Measurements from ENCODE around the gene CD52. TPM values are rescaled to one million over a fixed set of nuclear protein-coding genes. Genes with fewer than 3 reads are reported as not detected.

The CD52 gene
- total RNA-seq, 4 donors from 2014 or later, result 4.8 TPM; not detected in 3

DNA sequence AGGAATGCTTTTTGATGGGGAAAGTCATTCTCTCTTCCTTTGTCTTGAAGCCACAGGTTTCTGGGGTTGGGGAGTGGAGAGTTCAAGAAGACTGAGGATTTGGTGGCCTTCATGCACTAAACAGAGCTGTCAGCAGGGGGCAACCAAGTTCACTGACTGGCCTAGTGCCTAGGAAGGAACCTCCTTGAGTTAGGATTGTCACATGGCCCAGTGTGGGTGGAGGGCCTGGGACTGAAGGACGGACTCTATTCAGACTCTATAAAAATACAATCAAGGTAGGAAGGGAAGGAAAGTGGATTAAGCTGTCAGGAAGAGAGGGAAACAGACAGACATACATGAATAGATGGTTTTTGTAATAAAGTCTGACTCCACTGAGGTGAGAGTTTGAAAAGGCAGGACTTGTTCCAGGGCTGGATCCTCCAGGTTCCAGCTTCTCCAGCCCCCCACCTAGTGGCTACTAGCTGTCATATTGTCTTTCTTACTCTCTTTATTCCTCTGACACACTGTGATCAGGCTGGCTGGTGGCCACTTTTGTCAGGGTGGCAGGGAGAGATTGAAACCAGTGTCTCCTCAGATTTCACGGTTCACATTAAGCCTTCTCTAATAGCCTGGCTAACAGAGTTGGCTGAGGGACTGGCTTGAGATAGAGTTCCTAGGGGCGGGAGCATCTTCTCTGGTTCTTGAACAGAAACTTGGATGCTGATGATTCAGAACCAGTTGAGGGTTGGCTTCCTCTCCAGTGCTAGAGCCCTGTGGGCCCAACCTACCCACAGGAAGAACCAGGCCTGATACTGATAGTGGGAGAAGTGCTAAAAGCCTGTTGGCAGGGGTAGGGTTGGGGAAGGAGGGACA lies 42.0 kb upstream of the CD52 start:
- peak; percentile 74 to 91 for DNase-seq (ENCODE audit: low spot score in 2 of 2)
- H3K9me3 ChIP-seq, result no peaks in the 10 kb centered on the region
- H3K36me3 ChIP-seq, result peaks cover 0 to 20% (median 0%) of the 10 kb centered on the region in 3 donors
- 38% methylated on average over 3 of the region's 3 CpGs for WGBS, 2 donors
- peak overlapping the region; percentile 21 to 99 (median 96) for H3K27ac ChIP-seq
- no peak overlapping the region for H3K4me3 ChIP-seq
- TF ChIP-seq, protein P1, sequence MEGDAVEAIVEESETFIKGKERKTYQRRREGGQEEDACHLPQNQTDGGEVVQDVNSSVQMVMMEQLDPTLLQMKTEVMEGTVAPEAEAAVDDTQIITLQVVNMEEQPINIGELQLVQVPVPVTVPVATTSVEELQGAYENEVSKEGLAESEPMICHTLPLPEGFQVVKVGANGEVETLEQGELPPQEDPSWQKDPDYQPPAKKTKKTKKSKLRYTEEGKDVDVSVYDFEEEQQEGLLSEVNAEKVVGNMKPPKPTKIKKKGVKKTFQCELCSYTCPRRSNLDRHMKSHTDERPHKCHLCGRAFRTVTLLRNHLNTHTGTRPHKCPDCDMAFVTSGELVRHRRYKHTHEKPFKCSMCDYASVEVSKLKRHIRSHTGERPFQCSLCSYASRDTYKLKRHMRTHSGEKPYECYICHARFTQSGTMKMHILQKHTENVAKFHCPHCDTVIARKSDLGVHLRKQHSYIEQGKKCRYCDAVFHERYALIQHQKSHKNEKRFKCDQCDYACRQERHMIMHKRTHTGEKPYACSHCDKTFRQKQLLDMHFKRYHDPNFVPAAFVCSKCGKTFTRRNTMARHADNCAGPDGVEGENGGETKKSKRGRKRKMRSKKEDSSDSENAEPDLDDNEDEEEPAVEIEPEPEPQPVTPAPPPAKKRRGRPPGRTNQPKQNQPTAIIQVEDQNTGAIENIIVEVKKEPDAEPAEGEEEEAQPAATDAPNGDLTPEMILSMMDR (IDR thresholded peaks at IDR 0.05), result peak; percentile 67 to 93 (median 87)
- TF ChIP-seq EP300 (IDR thresholded peaks at IDR 0.05), result peak in 1 of 2 donors; percentile 58
- TF ChIP-seq POLR2A (IDR thresholded peaks at IDR 0.05), result peak in 1 of 2 donors; percentile 13
- H3K27me3 ChIP-seq, result no peaks in the 10 kb centered on the region
- H3K4me1 ChIP-seq, result peaks cover 0 to 53% (median 49%) of the 10 kb centered on the region in 4 donors

DNA sequence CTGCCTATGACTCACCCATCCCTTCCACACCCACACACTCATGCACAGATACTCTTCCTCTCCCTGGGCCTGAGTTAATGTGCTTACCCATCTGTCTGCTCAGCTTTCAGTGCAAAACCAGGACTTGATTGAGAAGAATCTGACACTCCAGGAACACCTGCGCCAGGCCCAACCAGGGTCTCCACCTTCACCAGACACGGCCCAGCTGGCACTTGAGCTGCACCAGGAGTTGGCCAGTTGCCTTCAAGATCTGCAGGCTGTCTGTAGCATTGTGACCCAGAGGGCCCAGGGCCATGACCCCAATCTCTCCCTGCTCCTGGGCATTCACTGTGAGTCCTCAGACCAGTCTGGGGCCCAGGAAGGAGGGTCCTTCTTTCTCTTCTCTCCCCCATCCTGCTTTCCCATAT lies 41.3 kb upstream of the CD52 start:
- peaks cover 0 to 60% (median 55%) of the 10 kb centered on the region in 4 donors for H3K4me1 ChIP-seq
- no peak overlapping the region for H3K4me3 ChIP-seq
- 67 to 80% methylated on average over 1 to 2 of the region's 2 CpGs for WGBS, 2 donors
- DNase-seq (ENCODE audit: low spot score in 2 of 2), result no peak
- H3K27ac ChIP-seq, result peak overlapping the region; percentile 21 to 99 (median 96)
- no peaks in the 10 kb centered on the region for H3K27me3 ChIP-seq
- H3K9me3 ChIP-seq, result no peaks in the 10 kb centered on the region
- TF ChIP-seq, protein P1 (IDR thresholded peaks at IDR 0.05), result no peak
- H3K36me3 ChIP-seq, result peaks cover 0 to 18% (median 0%) of the 10 kb centered on the region in 3 donors

DNA sequence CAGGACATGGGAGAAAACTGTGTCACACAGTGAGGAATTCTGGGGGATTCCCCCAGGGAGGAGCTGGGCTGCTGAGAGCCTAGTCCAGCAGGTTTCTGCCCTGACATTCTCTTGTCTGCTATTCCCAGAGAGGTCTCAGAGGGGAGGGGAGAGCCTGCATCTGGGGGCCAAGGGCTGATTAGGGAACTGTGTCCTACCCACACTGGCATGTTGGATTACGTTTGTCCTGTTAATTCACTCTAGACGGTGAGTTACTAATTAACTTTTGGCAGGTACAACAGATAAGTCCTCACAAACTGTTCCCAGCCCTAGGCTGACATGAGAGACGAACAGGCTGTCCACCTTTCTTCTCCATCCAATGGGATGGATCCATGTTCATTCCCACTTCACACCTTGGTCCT lies 40.5 kb upstream of the CD52 start:
- Histone ChIP-seq H3K27me3 (no peaks in the 10 kb centered on the region), H3K4me3 (no peak overlapping the region), H3K36me3 (peaks cover 0 to 10% (median 0%) of the 10 kb centered on the region in 3 donors), H3K9me3 (no peaks in the 10 kb centered on the region), H3K4me1 (peaks cover 0 to 67% (median 60%) of the 10 kb centered on the region in 4 donors), H3K27ac (peak overlapping the region in 3 of 4 donors; percentile 96 to 99 (median 97))
- DNase-seq (ENCODE audit: low spot score in 2 of 2), result no peak
- TF ChIP-seq EP300 (IDR thresholded peaks at IDR 0.05) (no peak), POLR2A (IDR thresholded peaks at IDR 0.05) (no peak)
- TF ChIP-seq, protein P1 (IDR thresholded peaks at IDR 0.05), result no peak
- WGBS, 2 donors, result 95 to 97% methylated on average over 3 of the region's 3 CpGs

DNA sequence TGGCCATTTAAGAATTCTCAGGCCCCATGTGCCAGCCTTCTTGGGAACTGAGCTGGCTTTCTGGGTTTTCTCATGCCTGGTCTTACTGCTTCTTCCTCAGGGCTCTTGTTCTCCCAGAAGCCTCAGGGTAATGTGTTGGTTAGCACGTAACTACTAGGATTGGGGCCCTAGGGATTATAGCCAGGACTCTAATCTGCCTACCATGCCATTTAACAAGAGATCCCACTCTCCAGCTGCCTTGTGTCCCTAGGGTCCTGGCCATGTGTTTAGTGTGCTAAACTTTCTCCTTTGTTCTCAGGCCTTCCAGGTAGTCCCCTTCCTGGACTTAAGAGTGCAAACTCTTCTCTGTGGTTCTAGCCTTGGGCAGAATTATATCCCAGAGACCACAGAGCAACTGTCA lies 40.0 kb upstream of the CD52 start:
- WGBS, 2 donors, result 75 to 100% methylated on average over 1 of the region's 1 CpG
- peaks cover 0 to 10% (median 0%) of the 10 kb centered on the region in 3 donors for H3K36me3 ChIP-seq
- H3K27me3 ChIP-seq, result no peaks in the 10 kb centered on the region
- no peak overlapping the region for H3K4me3 ChIP-seq
- H3K9me3 ChIP-seq, result no peaks in the 10 kb centered on the region
- no peak for DNase-seq (ENCODE audit: low spot score in 2 of 2)
- TF ChIP-seq EP300 (IDR thresholded peaks at IDR 0.05), result no peak
- no peak for TF ChIP-seq POLR2A (IDR thresholded peaks at IDR 0.05)
- TF ChIP-seq, protein P1 (IDR thresholded peaks at IDR 0.05), result no peak
- H3K4me1 ChIP-seq, result peaks cover 0 to 72% (median 60%) of the 10 kb centered on the region in 4 donors
- H3K27ac ChIP-seq, result peak overlapping the region in 3 of 4 donors; percentile 96 to 99 (median 97)

DNA sequence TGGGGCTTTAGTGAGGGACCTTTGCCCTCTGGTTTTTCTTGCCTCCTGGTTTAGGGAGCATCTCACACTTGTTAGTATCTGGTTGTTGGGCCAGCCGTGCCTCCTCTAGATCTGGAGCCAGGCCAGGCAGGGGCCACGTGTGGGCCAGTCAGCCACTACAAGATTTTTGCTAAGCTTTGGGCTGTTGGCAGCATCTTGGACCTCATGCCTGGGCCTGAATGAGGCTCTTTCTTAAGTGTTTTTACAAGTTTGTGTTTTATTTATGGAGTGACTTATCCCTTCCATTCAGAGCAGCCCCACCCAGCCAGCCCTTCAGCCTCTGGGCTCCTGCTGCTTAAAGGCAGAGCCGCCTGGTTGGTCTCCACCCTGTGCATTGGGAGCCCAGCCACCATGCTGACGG lies 39.5 kb upstream of the CD52 start:
- peaks cover 0 to 75% (median 60%) of the 10 kb centered on the region in 4 donors for H3K4me1 ChIP-seq
- WGBS, 2 donors, result 14 to 21% methylated on average over 4 of the region's 4 CpGs
- peaks cover 0 to 10% (median 0%) of the 10 kb centered on the region in 3 donors for H3K36me3 ChIP-seq
- peak overlapping the region in 3 of 4 donors; percentile 96 to 99 (median 97) for H3K27ac ChIP-seq
- no peak overlapping the region for H3K4me3 ChIP-seq
- H3K27me3 ChIP-seq, result no peaks in the 10 kb centered on the region
- no peak for TF ChIP-seq POLR2A (IDR thresholded peaks at IDR 0.05)
- TF ChIP-seq, protein P1 (IDR thresholded peaks at IDR 0.05), result no peak
- no peak for TF ChIP-seq EP300 (IDR thresholded peaks at IDR 0.05)
- peak; percentile 34 to 43 for DNase-seq (ENCODE audit: low spot score in 2 of 2)
- H3K9me3 ChIP-seq, result no peaks in the 10 kb centered on the region
